Measurements from ENCODE around the gene SBSN. TPM values are rescaled to one million over a fixed set of nuclear protein-coding genes. Genes with fewer than 3 reads are reported as not detected.

Gene SBSN
- total RNA-seq, 2 donors from 2014 or later = 1.5 TPM; not detected in 1

DNA sequence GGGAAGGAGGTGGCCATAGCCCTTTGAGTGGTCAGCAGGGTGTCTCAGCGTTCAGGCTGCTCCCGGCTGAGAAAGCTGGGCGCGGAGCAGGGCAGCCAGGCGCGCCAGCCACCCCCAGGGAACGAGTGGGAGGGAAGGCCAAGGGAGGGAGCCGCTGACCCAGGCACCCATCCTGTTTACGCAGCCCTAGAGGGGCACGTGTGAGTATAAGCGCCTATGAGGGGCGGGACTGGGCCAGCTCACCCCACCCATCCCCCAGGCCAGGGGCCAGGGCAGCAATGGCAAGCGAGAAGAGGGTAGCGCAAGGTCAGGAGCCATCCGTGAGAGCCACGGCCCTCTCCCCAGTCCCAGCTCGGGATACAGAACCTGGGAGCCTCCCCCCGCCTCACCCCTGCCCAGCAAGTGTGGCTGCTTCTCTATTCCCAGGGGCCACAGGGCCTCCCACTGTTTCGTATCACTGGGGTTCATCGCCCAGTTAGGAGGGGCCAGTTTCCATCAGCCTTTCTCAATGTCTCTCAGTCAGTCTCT, 13.8 kb downstream of the SBSN start:
- H3K9me3 ChIP-seq = no peaks in the 10 kb centered on the region
- no peaks in the 10 kb centered on the region for H3K36me3 ChIP-seq
- DNase-seq (ENCODE audit: low spot score) (no peak), ATAC-seq (ENCODE audit: insufficient number of reproducible peaks, low FRiP score, low read depth) (no peak)
- no peaks in the 10 kb centered on the region for H3K27me3 ChIP-seq (replicated peaks; ENCODE audit: insufficient read depth)
- no peak overlapping the region for H3K4me3 ChIP-seq
- peaks cover 5% of the 10 kb centered on the region in 2 donors for H3K4me1 ChIP-seq (ENCODE audit: control insufficient read depth in 1 of 2, low read depth in 2 of 2)
- H3K27ac ChIP-seq = no peak overlapping the region
- TF ChIP-seq, protein P1, sequence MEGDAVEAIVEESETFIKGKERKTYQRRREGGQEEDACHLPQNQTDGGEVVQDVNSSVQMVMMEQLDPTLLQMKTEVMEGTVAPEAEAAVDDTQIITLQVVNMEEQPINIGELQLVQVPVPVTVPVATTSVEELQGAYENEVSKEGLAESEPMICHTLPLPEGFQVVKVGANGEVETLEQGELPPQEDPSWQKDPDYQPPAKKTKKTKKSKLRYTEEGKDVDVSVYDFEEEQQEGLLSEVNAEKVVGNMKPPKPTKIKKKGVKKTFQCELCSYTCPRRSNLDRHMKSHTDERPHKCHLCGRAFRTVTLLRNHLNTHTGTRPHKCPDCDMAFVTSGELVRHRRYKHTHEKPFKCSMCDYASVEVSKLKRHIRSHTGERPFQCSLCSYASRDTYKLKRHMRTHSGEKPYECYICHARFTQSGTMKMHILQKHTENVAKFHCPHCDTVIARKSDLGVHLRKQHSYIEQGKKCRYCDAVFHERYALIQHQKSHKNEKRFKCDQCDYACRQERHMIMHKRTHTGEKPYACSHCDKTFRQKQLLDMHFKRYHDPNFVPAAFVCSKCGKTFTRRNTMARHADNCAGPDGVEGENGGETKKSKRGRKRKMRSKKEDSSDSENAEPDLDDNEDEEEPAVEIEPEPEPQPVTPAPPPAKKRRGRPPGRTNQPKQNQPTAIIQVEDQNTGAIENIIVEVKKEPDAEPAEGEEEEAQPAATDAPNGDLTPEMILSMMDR (IDR thresholded peaks at IDR 0.05) = no peak

DNA sequence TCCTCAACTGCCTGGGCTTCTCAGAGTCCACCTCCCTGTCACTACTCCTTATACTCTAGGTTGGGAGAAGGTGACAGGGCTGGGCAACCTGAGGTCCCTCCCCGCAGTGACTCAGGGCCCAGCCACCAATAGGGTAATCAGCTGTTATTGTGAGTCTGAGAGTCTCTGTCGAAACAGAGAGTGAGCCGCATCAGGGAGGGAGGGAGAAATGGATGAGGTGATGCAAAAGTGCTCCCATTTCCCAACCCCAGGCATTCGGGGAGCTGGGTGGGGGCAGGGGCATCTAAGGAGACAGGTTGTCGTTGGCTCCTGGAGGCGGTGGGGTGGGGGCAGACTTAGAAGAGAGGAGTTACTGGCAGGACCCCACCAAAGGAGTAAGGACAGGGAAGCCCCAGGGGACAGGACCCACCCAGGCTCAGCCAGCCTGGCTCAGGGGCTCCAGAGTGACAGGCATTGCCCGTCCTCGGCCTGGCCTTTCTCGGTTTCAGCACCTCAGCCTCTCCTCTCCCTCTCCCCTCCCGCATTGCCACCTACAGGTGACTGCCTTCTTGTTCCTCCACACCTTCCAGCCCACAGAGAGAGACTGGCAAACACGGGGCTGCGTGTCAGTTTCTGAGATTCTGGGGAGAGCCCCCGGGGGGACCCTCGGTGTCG, 14.4 kb downstream of the SBSN start, which contains the start of gene DMKN:
DMKN (minus strand) TSS at position 22 of the 654 bp plus-strand sequence. CDS start 174 bp downstream, outside the sequence.
- ATAC-seq (ENCODE audit: insufficient number of reproducible peaks, low FRiP score, low read depth) = no peak
- no peaks in the 10 kb centered on the region for H3K27me3 ChIP-seq (replicated peaks; ENCODE audit: insufficient read depth)

GRCh38 chr19:35512831-35513627, 15.1 kb downstream of the SBSN start:
- Histone ChIP-seq H3K4me1 (ENCODE audit: control insufficient read depth in 1 of 2, low read depth in 2 of 2) (peaks cover 6 to 9% of the 10 kb centered on the region in 2 donors), H3K9me3 (no peaks in the 10 kb centered on the region), H3K4me3 (no peak overlapping the region), H3K27ac (no peak overlapping the region), H3K36me3 (no peaks in the 10 kb centered on the region), H3K27me3 (replicated peaks; ENCODE audit: insufficient read depth) (no peaks in the 10 kb centered on the region)
- DNase-seq (ENCODE audit: low spot score) (no peak), ATAC-seq (ENCODE audit: insufficient number of reproducible peaks, low FRiP score, low read depth) (no peak)
- TF ChIP-seq, protein P1 (IDR thresholded peaks at IDR 0.05) = no peak

More for the DNA sequence above, 14.4 kb downstream of the SBSN start, which contains the start of gene DMKN:
- H3K27ac ChIP-seq = no peak within 1 kb of the TSS
- no peaks in the 10 kb centered on the region for H3K36me3 ChIP-seq
- H3K4me3 ChIP-seq = no peak within 1 kb of the TSS
- peaks cover 6 to 9% of the 10 kb centered on the region in 2 donors for H3K4me1 ChIP-seq (ENCODE audit: control insufficient read depth in 1 of 2, low read depth in 2 of 2)
- no peak for DNase-seq (ENCODE audit: low spot score)
- no peaks in the 10 kb centered on the region for H3K9me3 ChIP-seq
- TF ChIP-seq, protein P1 (IDR thresholded peaks at IDR 0.05) = no peak

DNA sequence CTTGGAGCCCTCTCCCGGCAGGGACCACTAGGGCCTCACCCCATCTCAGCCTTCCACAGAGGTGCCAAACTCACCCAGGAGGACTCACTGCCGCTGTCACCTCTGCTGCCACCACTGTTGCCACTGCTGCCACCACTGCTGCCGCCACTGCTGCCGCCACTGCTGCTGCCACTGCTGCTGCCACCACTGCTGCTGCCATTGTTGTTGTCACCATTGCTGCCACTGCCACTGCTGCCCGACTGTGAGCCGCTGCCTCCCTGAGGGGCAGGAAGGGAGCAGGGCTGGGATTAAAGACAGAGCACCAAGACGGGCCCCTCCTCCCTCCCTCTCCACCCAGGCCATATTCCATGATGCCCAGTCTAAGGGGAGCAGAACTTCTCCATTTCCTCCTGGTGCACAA, 16.8 kb downstream of the SBSN start:
- no peak overlapping the region for H3K27ac ChIP-seq
- H3K36me3 ChIP-seq = no peaks in the 10 kb centered on the region
- TF ChIP-seq, protein P1 (IDR thresholded peaks at IDR 0.05) = no peak
- H3K9me3 ChIP-seq = no peaks in the 10 kb centered on the region
- ATAC-seq (ENCODE audit: insufficient number of reproducible peaks, low FRiP score, low read depth) (no peak), DNase-seq (ENCODE audit: low spot score) (no peak)
- peaks cover 6 to 9% of the 10 kb centered on the region in 2 donors for H3K4me1 ChIP-seq (ENCODE audit: control insufficient read depth in 1 of 2, low read depth in 2 of 2)
- no peak overlapping the region for H3K4me3 ChIP-seq
- H3K27me3 ChIP-seq (replicated peaks; ENCODE audit: insufficient read depth) = no peaks in the 10 kb centered on the region

- H3K4me3 ChIP-seq = peak overlapping the region; percentile 77
- no peak for ATAC-seq (ENCODE audit: insufficient number of reproducible peaks, low FRiP score, low read depth)
- H3K27me3 ChIP-seq (replicated peaks; ENCODE audit: insufficient read depth) = no peaks in the 10 kb centered on the region
These were observed 17.5 kb downstream of the SBSN start for GRCh38 chr19:35510626-35510964.

More at GRCh38 chr19:35510626-35510964, 17.5 kb downstream of the SBSN start:
- TF ChIP-seq, protein P1 (IDR thresholded peaks at IDR 0.05) = no peak
- H3K36me3 ChIP-seq = no peaks in the 10 kb centered on the region
- peaks cover 6 to 9% of the 10 kb centered on the region in 2 donors for H3K4me1 ChIP-seq (ENCODE audit: control insufficient read depth in 1 of 2, low read depth in 2 of 2)
- no peaks in the 10 kb centered on the region for H3K9me3 ChIP-seq
- no peak overlapping the region for H3K27ac ChIP-seq
- DNase-seq (ENCODE audit: low spot score) = no peak

Measured in thoracic aorta (tissue), 2 donors.